NCI-H524 (cell line): ENCODE data around the gene TCERG1L.
"Not testable (repeated sequence)": the region's sequence is repeated elsewhere in the genome, so short reads cannot be mapped to it uniquely, and the experiment has no call there.

Experiments
- DNase-seq, 2 experiments: peaks; one replicate each; lab custom pipeline; 2025; lab: John Stamatoyannopoulos, UW

The TCERG1L gene, protein sequence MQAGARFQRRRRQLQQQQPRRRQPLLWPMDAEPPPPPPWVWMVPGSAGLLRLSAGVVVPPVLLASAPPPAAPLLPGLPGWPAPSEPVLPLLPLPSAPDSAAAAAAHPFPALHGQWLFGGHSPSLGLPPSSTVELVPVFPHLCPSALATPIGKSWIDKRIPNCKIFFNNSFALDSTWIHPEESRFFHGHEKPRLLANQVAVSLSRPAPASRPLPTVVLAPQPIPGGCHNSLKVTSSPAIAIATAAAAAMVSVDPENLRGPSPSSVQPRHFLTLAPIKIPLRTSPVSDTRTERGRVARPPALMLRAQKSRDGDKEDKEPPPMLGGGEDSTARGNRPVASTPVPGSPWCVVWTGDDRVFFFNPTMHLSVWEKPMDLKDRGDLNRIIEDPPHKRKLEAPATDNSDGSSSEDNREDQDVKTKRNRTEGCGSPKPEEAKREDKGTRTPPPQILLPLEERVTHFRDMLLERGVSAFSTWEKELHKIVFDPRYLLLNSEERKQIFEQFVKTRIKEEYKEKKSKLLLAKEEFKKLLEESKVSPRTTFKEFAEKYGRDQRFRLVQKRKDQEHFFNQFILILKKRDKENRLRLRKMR

DNA sequence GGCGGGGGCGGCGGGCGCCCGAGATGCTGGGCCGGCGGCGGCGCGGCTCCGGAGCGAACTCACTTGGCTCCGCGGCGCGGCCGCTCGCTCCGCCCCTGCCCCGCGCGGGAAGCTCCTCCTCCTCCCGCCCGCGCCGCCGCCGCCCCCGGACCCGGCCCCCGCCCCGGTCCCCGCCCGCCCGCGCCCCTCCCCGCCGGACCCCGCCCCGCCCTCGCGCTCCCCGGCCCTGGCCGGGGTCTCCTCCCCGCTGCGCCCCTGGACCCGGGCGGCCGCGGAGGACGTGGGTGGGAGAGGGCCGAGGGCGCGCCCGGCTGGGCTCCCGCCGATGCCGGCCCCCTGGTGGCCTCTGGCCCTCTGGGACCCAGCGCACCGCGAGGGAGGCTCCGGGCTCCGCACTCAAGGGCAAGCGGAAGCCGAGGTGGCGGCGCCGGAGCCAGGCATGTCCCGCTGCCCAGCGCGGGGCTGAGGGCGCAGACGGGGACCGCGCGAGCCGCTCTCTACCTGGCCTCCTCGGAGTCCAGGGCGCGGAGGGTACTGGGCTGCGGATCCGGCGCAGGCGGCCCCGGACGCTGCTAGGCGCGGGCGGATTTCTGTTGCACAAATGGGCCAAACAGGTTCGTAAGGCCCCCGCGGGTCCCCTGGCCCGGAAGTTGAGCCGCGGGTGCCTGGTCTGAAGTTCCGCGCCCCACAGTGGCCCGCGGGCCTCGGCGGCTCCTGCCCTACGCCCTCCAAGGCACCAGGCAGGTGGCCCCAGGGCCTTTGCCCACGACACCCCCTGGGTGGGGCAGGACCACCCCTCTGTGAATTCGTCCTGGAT, at the start of gene TCERG1L:
Gene TCERG1L, minus strand, starts transcription at position 61 of the 817 bp plus-strand sequence. CDS start 86 bp downstream, outside the sequence.
- DNase-seq, result peak in 1 of 2 experiments; percentile 18

- DNase-seq, result no peak
Measured at GRCh38 chr10:131358741-131359442, 47.4 kb upstream of the TCERG1L start.

DNA sequence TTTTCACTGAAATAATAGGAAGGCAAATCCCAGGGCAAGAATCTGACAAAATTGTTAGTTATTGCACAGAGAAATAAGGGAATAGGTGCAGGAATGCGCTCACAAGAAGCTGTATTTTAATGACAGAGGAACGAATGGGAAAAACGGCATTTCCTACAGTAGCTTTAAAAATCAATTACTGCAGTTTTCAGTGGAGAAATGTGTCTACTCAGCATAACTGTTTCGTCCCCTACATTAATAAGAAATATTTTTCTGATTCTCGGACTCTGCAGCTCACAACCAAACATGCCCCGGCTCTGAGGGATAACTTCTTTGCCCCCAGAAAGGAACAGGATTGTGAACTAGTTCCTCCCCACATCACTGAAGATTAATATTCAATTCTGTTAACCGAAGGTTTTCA, 44.9 kb upstream of the TCERG1L start:
- no peak for DNase-seq

- no peak for DNase-seq
Measured at GRCh38 chr10:131355881-131356280, 44.4 kb upstream of the TCERG1L start.

- DNase-seq, result no peak
Measured at GRCh38 chr10:131355056-131355455, 43.5 kb upstream of the TCERG1L start.

DNA sequence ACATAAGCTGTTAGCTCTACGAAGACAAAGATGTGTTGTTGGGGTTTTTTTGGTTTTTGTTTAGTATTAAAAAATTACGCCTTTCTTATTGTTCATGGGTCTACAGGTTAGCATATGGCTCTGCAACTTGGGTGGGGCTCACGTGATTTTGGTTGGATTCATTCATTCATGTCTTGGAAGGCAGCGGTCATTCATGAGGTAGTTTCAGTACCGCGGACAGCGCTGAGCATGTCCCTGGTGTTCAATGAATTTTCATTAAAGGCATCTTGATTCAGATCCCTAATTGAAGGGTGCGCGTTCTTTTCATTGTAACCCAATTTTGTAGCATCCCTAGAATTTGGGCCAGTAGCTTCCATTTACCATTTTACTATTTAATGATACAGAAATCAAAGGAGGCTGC, 42.9 kb upstream of the TCERG1L start:
- DNase-seq, result no peak

DNA sequence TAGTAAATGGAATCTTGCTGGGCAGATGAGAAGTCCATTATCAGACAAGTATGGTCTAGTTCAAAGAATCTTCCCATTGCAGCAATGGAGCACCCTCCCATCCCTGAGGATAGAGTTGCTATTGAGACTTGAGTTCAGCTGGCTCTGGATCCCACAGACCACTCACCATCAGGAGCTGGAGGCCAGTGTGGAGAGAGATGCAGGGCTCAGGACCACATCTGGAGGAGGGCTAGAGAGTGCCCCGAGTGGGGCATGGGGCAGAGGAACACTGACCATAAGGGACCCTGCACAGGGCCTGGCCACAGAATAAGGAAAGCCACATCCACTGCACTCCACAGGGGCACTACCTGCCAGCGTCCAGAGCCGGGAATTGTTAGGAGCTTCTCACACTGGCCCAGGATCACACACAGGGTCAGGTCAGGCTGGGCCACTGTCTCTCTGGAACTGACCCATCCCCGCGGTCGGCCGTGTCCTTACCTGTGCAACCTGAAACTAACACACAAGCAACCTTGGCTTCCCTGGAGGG, 41.3 kb upstream of the TCERG1L start:
- no peak for DNase-seq

DNA sequence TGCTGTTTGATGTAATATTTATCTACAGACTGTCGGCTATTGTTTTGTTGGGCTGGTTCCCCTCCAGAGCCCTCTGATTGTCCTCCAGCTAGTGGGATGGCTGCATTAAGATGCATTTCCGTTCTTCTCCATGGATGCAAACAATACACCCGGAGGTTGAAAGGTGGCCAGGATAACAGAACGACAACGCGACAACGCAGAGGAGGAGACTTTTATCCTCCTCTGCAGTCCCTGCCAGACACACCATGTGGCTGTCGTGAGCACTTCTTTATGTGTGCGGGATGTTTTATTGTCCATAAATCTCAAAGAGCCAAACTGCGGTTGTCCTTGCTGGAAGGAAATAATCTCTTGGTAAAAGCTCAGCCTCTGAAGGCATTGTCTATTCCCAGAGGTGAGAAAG, 39.1 kb upstream of the TCERG1L start:
- DNase-seq, result no peak

DNA sequence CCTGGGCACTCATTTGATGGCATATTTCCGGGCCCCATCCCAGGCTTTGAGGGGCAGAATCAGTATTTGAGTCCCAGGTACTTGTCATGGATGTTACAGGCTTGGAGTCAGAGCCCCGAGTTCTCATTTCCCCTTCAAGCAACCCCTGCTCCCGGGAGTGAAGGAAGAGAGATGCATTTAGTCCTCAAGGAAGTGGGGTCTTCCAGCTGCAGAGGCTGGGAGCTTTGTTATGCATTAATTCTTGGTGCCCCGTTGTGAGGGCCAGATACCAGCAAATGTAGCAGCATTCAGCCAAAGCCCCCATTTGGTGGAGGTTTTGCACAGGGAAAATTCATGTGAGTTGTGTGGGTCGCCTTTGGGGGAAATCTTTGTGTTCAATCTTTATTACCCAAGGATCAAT, 38.7 kb upstream of the TCERG1L start:
- DNase-seq, result no peak

GRCh38 chr10:131346456-131346855, 34.9 kb upstream of the TCERG1L start:
- DNase-seq, result no peak

DNA sequence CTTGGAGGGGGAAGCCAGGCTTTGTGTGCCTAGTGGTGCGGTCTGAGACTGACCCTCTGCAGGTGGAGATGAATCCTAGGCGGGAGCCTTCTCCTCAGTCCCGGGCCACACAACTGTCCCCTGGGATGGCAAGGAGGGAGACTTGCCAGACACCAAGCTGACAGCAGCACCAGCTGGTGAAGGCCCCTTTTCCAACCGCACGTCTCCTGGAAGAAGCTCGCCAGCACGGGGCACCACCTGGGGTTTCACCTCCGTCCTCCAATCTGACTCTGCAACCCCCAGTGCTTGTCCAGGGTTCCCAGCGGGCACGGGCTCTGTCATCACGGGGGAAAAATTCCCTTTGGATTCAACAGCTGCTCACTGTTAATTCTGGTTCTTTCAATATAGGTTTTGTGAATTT, 34.2 kb upstream of the TCERG1L start:
- DNase-seq, result no peak

GRCh38 chr10:131344747-131345146, 33.2 kb upstream of the TCERG1L start:
- no peak for DNase-seq

DNA sequence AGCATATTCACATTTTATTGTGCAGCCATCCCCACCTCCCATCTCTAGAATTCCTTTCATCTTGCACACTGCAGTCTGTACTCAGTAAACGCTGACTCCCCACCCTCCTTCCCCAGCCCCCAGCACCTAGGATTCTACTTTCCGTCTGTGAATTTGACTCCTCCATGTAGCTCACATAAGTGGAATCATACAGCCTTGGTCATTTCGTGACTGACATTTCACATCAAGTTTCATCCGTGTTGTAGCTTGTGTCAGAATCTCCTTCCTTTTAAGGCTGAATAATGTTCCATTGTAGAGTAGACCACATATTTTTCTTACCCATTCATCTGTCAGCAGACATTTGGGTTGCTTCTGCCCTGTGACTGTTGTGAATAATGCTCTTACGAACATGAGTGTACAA, 26.2 kb upstream of the TCERG1L start:
- DNase-seq, result no peak

DNA sequence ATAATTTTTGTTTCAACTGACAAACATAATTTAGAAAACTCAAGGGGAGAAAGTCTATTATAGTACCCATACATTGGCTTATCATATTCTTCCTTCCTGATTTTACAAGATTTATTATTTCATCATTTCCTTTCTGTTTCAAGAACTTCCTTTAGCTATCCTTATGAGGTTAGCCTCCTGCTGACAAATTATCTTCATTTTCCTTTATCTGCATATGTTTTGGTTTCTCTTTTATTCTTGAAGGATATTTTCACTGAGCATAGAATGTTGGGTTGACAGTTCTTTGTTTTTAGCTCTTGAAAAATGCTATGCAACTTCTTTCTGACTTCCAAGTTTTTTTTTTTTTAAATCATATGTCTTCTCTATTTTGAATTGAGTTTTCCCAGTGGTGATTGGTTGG, 21.3 kb upstream of the TCERG1L start:
- DNase-seq, result no peak

- DNase-seq, result no peak
Measured at GRCh38 chr10:131323880-131324279, 12.4 kb upstream of the TCERG1L start.

DNA sequence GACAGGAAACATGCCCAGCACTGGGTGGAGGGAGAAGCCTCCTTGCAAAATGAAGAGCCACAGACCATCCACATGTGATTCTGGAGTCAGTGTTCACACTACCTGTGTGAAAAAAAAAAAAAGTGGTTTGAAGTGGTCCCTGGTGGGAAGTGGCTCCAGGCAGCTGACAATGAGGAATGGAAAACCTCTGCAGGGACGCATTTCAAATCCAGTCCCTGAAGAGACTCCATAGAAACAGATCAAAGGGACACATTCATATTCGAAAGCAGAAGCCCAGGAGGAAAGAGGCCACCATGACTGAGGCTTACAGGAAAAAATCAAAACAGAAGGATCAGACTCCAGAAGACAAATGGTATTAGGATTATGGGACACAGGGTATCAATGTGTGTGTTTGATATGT, 11.5 kb upstream of the TCERG1L start:
- DNase-seq, result no peak

- DNase-seq, result not testable (repeated sequence)
Measured at GRCh38 chr10:131322575-131322974, 11.1 kb upstream of the TCERG1L start.

DNA sequence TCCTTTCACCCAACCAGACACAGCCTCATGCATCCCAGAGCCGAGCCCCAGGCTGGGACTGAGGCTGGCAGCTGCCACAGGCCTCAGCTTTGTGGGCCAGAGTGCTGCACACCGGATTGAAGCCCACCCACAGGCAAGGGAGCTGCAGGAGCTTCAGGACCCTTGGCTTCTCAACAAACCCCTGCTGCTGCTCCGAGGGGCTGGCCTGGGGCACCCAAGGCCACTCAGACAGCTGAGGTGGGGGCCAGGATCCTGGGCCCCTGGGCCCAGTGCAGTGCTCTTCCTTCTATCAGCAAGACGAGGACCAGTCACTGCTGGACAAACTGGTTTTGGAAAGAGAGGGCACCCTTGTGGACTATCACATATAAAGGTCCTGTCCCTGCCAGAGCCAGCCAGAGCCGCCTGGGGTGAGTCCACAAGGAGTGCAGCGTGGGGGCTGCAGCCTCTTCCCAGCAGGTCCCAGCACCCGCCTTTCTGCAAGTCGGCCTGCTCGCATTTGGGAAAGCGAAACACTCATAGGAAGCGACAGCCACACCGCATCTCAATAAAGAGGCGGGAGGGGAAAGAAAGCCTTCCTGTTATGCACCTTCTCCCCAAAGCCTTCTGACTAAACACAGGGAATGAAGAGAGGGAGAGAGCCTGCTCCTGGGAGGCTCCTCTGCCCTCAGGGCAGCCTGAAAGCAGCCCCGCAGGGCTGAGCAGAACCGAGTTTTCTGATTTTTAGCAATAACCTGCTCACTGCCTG, 9.5 kb upstream of the TCERG1L start:
- DNase-seq, result no peak

DNA sequence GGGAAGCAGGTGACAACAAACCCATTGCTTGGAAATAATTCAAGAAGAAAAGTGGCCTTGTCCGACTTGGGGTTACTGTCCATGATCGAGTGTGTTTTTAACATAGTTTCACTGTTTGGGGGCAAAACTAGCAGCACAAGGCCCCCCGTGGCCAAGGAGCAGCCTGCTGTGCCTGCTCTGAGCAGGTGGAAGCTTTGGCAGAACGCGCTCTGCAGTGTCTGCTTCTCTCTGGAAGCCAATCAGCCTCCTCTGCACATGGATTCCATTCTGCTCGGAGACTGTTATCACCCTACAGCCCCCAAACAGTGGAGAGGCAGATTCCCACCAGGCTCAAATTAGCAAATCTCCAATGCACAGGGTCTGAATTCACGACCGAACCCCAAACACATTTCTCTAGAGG, 7.3 kb upstream of the TCERG1L start:
- no peak for DNase-seq

- no peak for DNase-seq
Measured at GRCh38 chr10:131318291-131318690, 6.8 kb upstream of the TCERG1L start.
